Gastroesophageal sphincter (tissue), 4 donors: ENCODE results near the gene SH3RF2. TPM values are rescaled to one million over a fixed set of nuclear protein-coding genes. Genes with fewer than 3 reads are reported as not detected.

ENCODE experiments used
- ATAC-seq: fragments of 150-250 bp; one replicate; pipeline ENCODE4 v1.9.1; 2016; ENCODE audit warnings: mild to moderate bottlenecking, moderate library complexity
- H3K27ac ChIP-seq, 4 donors: fragments of 200-600 bp; sonication (generic) in 3 of 4; 1 replicate in 3 of 4; 2 replicates in 1 of 4; pipeline ENCODE4 v1.5.1; 2016 to 2019
- H3K27me3 ChIP-seq: fragments of 200-600 bp; sonication (generic); one replicate; pipeline ENCODE4 v1.5.1; 2019
- H3K36me3 ChIP-seq, 2 donors: fragments of 200-600 bp; sonication (generic); one replicate each; pipeline ENCODE4 v1.5.1; 2019; ENCODE audit warnings: control low read depth in 1 of 2
- H3K4me1 ChIP-seq, 3 donors: fragments of 200-600 bp; sonication (generic); 1 replicate in 2 of 3; 2 replicates in 1 of 3; pipeline ENCODE4 v1.5.1; 2016 to 2019; ENCODE audit warnings: control low read depth in 2 of 3
- H3K4me3 ChIP-seq, 2 donors: fragments of 200-600 bp; sonication (generic); one replicate each; pipeline ENCODE4 v1.5.1; 2019; ENCODE audit warnings: mild to moderate bottlenecking in 1 of 2, moderate library complexity in 1 of 2
- H3K9me3 ChIP-seq, 3 donors: fragments of 200-600 bp; sonication (generic); one replicate each; pipeline ENCODE4 v1.5.1; 2017 to 2019; ENCODE audit warnings: control low read depth in 2 of 3
- CTCF ChIP-seq, 4 experiments: fragments of 200-600 bp in 2 of 4; fragments of 450-650 bp in 2 of 4; sonication (generic) in 1 of 4; IDR thresholded peaks; one replicate each; pipeline ENCODE4 v1.5.1; 2017 to 2019; ENCODE audit warnings: antibody characterized with exemption in 4 of 4, mild to moderate bottlenecking in 2 of 4, moderate library complexity in 2 of 4
- EP300 ChIP-seq: sonication (generic); formaldehyde crosslinking; IDR thresholded peaks from one replicate; pipeline ENCODE4 v1.6.1; 2017; ENCODE audit warnings: antibody characterized with exemption, mild to moderate bottlenecking
- POLR2A ChIP-seq, 2 donors: fragments of 450-650 bp; IDR thresholded peaks; one replicate each; pipeline ENCODE4 v1.6.1; 2017; ENCODE audit warnings: antibody characterized with exemption in 2 of 2, mild to moderate bottlenecking in 2 of 2, moderate library complexity in 1 of 2
- POLR2AphosphoS5 ChIP-seq: sonication (generic); formaldehyde crosslinking; IDR thresholded peaks from one replicate; pipeline ENCODE4 v1.6.1; 2017; ENCODE audit warnings: antibody characterized with exemption
- WGBS, 2 donors: methylation state at CpG; one replicate each; pipeline ENCODE4 v1.1.5; 2018; ENCODE audit warnings: low coverage in 1 of 2; 5-methylcytosine and 5-hydroxymethylcytosine counted together
- total RNA-seq, 4 donors: library from RNA; depleted of rRNA; stranded (reverse); fragments of >200 nt; gene quantifications; one replicate each; pipeline ENCODE4 v1.1.0, GENCODE V29; 2016

Gene SH3RF2
- total RNA-seq, 4 donors from 2014 or later: 0.27 to 5.2 (median 1.0) TPM

- Histone ChIP-seq H3K4me3 (no peak overlapping the region), H3K27ac (no peak overlapping the region), H3K4me1 (peaks cover 0 to 12% (median 0%) of the 10 kb centered on the region in 3 donors), H3K27me3 (no peaks in the 10 kb centered on the region), H3K9me3 (no peaks in the 10 kb centered on the region), H3K36me3 (no peaks in the 10 kb centered on the region)
- no peak for ATAC-seq
- TF ChIP-seq POLR2A (IDR thresholded peaks at IDR 0.05): no peak
- TF ChIP-seq CTCF (IDR thresholded peaks at IDR 0.05): no peak
- no peak for TF ChIP-seq EP300
- no peak for TF ChIP-seq POLR2AphosphoS5
- 74 to 79% methylated on average over 3 of the region's 3 CpGs for WGBS, 2 donors
Observed at GRCh38 chr5:145941448-145942130, 5.2 kb downstream of the SH3RF2 start.

- Histone ChIP-seq H3K27me3 (no peaks in the 10 kb centered on the region), H3K4me3 (no peak overlapping the region), H3K9me3 (no peaks in the 10 kb centered on the region), H3K27ac (no peak overlapping the region), H3K36me3 (no peaks in the 10 kb centered on the region), H3K4me1 (peaks cover 0 to 6% (median 0%) of the 10 kb centered on the region in 3 donors)
- 47 to 68% methylated on average over 2 to 3 of the region's 3 CpGs for WGBS, 2 donors
- TF ChIP-seq CTCF (IDR thresholded peaks at IDR 0.05): no peak
- TF ChIP-seq POLR2A (IDR thresholded peaks at IDR 0.05): no peak
- no peak for TF ChIP-seq EP300
- no peak for TF ChIP-seq POLR2AphosphoS5
- ATAC-seq: no peak
Observed at GRCh38 chr5:145942201-145942600, 5.8 kb downstream of the SH3RF2 start.

- Histone ChIP-seq H3K27me3 (no peaks in the 10 kb centered on the region), H3K4me1 (peaks cover 0 to 4% (median 0%) of the 10 kb centered on the region in 3 donors), H3K27ac (no peak overlapping the region), H3K9me3 (no peaks in the 10 kb centered on the region), H3K4me3 (no peak overlapping the region), H3K36me3 (no peaks in the 10 kb centered on the region)
- TF ChIP-seq CTCF (IDR thresholded peaks at IDR 0.05): no peak
- ATAC-seq: no peak
Observed at GRCh38 chr5:145942749-145943148, 6.4 kb downstream of the SH3RF2 start.

- Histone ChIP-seq H3K9me3 (no peaks in the 10 kb centered on the region), H3K36me3 (no peaks in the 10 kb centered on the region), H3K4me3 (no peak overlapping the region), H3K27ac (no peak overlapping the region), H3K27me3 (no peaks in the 10 kb centered on the region), H3K4me1 (no peaks in the 10 kb centered on the region)
- no peak for ATAC-seq
- WGBS, 2 donors: 39 to 69% methylated on average over 2 of the region's 2 CpGs
- TF ChIP-seq POLR2AphosphoS5 (no peak), POLR2A (IDR thresholded peaks at IDR 0.05) (no peak), CTCF (IDR thresholded peaks at IDR 0.05) (no peak), EP300 (no peak)
Observed at GRCh38 chr5:145943674-145944121, 7.3 kb downstream of the SH3RF2 start.

- Histone ChIP-seq H3K36me3 (no peaks in the 10 kb centered on the region), H3K27me3 (no peaks in the 10 kb centered on the region), H3K4me3 (no peak overlapping the region), H3K4me1 (no peaks in the 10 kb centered on the region), H3K27ac (no peak overlapping the region), H3K9me3 (no peaks in the 10 kb centered on the region)
- ATAC-seq: no peak
- TF ChIP-seq CTCF (IDR thresholded peaks at IDR 0.05): no peak
- TF ChIP-seq EP300: no peak
- no peak for TF ChIP-seq POLR2AphosphoS5
- TF ChIP-seq POLR2A (IDR thresholded peaks at IDR 0.05): no peak
- WGBS, 2 donors: 38 to 60% methylated on average over 1 of the region's 3 CpGs
Observed at GRCh38 chr5:145944328-145944727, 8.0 kb downstream of the SH3RF2 start.
